Measurements from ENCODE around the gene PTPRCAP.
"Not testable (repeated sequence)": the region's sequence is repeated elsewhere in the genome, so short reads cannot be mapped to it uniquely, and the experiment has no call there.

PTPRCAP gene

GRCh38 chr11:67428052-67429001 lies 9.2 kb downstream of the PTPRCAP start, which contains the start of gene RPS6KB2:
TSS of gene RPS6KB2 (plus strand) at chr11:67428494. CDS start at chr11:67428546, 52 bp downstream.
- Mint-ChIP-seq H3K9me3 (ENCODE audit: low read depth) (no peaks in the 10 kb centered on the region), H3K4me3 (peak within 1 kb of the TSS; percentile 97), H3K27ac (peak within 1 kb of the TSS; percentile 96), H3K27me3 (no peaks in the 10 kb centered on the region), H3K36me3 (no peaks in the 10 kb centered on the region), H3K4me1 (ENCODE audit: low read depth) (peaks cover 49% of the 10 kb centered on the region)

GRCh38 chr11:67427364-67427859 lies 10.1 kb downstream of the PTPRCAP start:
- not testable (repeated sequence) for H3K36me3 Mint-ChIP-seq; H3K9me3 Mint-ChIP-seq (ENCODE audit: low read depth); H3K27me3 Mint-ChIP-seq
- Mint-ChIP-seq H3K4me3 (peak overlapping the region; percentile 97), H3K27ac (peak overlapping the region; percentile 96), H3K4me1 (ENCODE audit: low read depth) (peaks cover 46% of the 10 kb centered on the region)

- Mint-ChIP-seq H3K36me3 (no peaks in the 10 kb centered on the region), H3K4me1 (ENCODE audit: low read depth) (peaks cover 35% of the 10 kb centered on the region), H3K27me3 (no peaks in the 10 kb centered on the region), H3K9me3 (ENCODE audit: low read depth) (no peaks in the 10 kb centered on the region), H3K4me3 (no peak overlapping the region), H3K27ac (no peak overlapping the region)
Observed at GRCh38 chr11:67423891-67424613, 13.4 kb downstream of the PTPRCAP start.

GRCh38 chr11:67423466-67423865 lies 14.0 kb downstream of the PTPRCAP start:
- Mint-ChIP-seq H3K4me3 (no peak overlapping the region), H3K27ac (no peak overlapping the region), H3K36me3 (no peaks in the 10 kb centered on the region), H3K4me1 (ENCODE audit: low read depth) (peaks cover 34% of the 10 kb centered on the region), H3K27me3 (no peaks in the 10 kb centered on the region), H3K9me3 (ENCODE audit: low read depth) (no peaks in the 10 kb centered on the region)

- Mint-ChIP-seq H3K27me3 (no peaks in the 10 kb centered on the region), H3K9me3 (ENCODE audit: low read depth) (no peaks in the 10 kb centered on the region), H3K36me3 (no peaks in the 10 kb centered on the region), H3K4me3 (no peak overlapping the region), H3K4me1 (ENCODE audit: low read depth) (peaks cover 36% of the 10 kb centered on the region), H3K27ac (no peak overlapping the region)
Observed at GRCh38 chr11:67422891-67423290, 14.6 kb downstream of the PTPRCAP start.

GRCh38 chr11:67421430-67422031 lies 16.0 kb downstream of the PTPRCAP start:
- no peaks in the 10 kb centered on the region for H3K36me3 Mint-ChIP-seq
- H3K4me1 Mint-ChIP-seq (ENCODE audit: low read depth), result peaks cover 39% of the 10 kb centered on the region
- no peaks in the 10 kb centered on the region for H3K27me3 Mint-ChIP-seq
- no peaks in the 10 kb centered on the region for H3K9me3 Mint-ChIP-seq (ENCODE audit: low read depth)
- H3K27ac Mint-ChIP-seq, result peak overlapping the region; percentile 87
- H3K4me3 Mint-ChIP-seq, result peak overlapping the region; percentile 73

GRCh38 chr11:67420646-67421429 lies 16.6 kb downstream of the PTPRCAP start:
- H3K9me3 Mint-ChIP-seq (ENCODE audit: low read depth), result no peaks in the 10 kb centered on the region
- H3K27me3 Mint-ChIP-seq, result no peaks in the 10 kb centered on the region
- peak overlapping the region; percentile 85 for H3K4me3 Mint-ChIP-seq
- H3K27ac Mint-ChIP-seq, result peak overlapping the region; percentile 87
- H3K36me3 Mint-ChIP-seq, result no peaks in the 10 kb centered on the region
- peaks cover 46% of the 10 kb centered on the region for H3K4me1 Mint-ChIP-seq (ENCODE audit: low read depth)

- H3K4me1 Mint-ChIP-seq (ENCODE audit: low read depth), result peaks cover 46% of the 10 kb centered on the region
- H3K36me3 Mint-ChIP-seq, result no peaks in the 10 kb centered on the region
- no peaks in the 10 kb centered on the region for H3K9me3 Mint-ChIP-seq (ENCODE audit: low read depth)
- H3K27me3 Mint-ChIP-seq, result no peaks in the 10 kb centered on the region
- H3K4me3 Mint-ChIP-seq, result peak overlapping the region; percentile 85
- peak overlapping the region; percentile 93 for H3K27ac Mint-ChIP-seq
Observed at GRCh38 chr11:67420147-67420645, 17.3 kb downstream of the PTPRCAP start.

- H3K4me3 Mint-ChIP-seq, result peak overlapping the region; percentile 85
- H3K36me3 Mint-ChIP-seq, result no peaks in the 10 kb centered on the region
- peaks cover 46% of the 10 kb centered on the region for H3K4me1 Mint-ChIP-seq (ENCODE audit: low read depth)
- no peaks in the 10 kb centered on the region for H3K27me3 Mint-ChIP-seq
- peak overlapping the region; percentile 93 for H3K27ac Mint-ChIP-seq
- no peaks in the 10 kb centered on the region for H3K9me3 Mint-ChIP-seq (ENCODE audit: low read depth)
Observed at GRCh38 chr11:67419325-67420049, 18.0 kb downstream of the PTPRCAP start.

GRCh38 chr11:67418476-67419281 lies 18.8 kb downstream of the PTPRCAP start:
- no peaks in the 10 kb centered on the region for H3K36me3 Mint-ChIP-seq
- no peaks in the 10 kb centered on the region for H3K9me3 Mint-ChIP-seq (ENCODE audit: low read depth)
- peaks cover 48% of the 10 kb centered on the region for H3K4me1 Mint-ChIP-seq (ENCODE audit: low read depth)
- H3K27me3 Mint-ChIP-seq, result no peaks in the 10 kb centered on the region
- peak overlapping the region; percentile 85 for H3K4me3 Mint-ChIP-seq
- H3K27ac Mint-ChIP-seq, result peak overlapping the region; percentile 93

GRCh38 chr11:67417425-67417824 lies 20.1 kb downstream of the PTPRCAP start:
- Mint-ChIP-seq H3K4me3 (peak overlapping the region; percentile 85), H3K36me3 (no peaks in the 10 kb centered on the region), H3K9me3 (ENCODE audit: low read depth) (no peaks in the 10 kb centered on the region), H3K27me3 (no peaks in the 10 kb centered on the region), H3K4me1 (ENCODE audit: low read depth) (peaks cover 54% of the 10 kb centered on the region), H3K27ac (peak overlapping the region; percentile 85)

- H3K27me3 Mint-ChIP-seq, result no peaks in the 10 kb centered on the region
- H3K36me3 Mint-ChIP-seq, result no peaks in the 10 kb centered on the region
- H3K4me3 Mint-ChIP-seq, result peak overlapping the region; percentile 85
- H3K4me1 Mint-ChIP-seq (ENCODE audit: low read depth), result peaks cover 62% of the 10 kb centered on the region
- H3K9me3 Mint-ChIP-seq (ENCODE audit: low read depth), result no peaks in the 10 kb centered on the region
- peak overlapping the region; percentile 97 for H3K27ac Mint-ChIP-seq
Observed at GRCh38 chr11:67416416-67417335, 20.8 kb downstream of the PTPRCAP start.
